Nephron progenitor cell (in vitro differentiated cells): ENCODE data around the gene CSMD2.

Source experiments
- DNase-seq: peaks from one replicate; pipeline ENCODE4 v3.0.0; 2021
- H3K27ac Mint-ChIP-seq: 2 replicates; pipeline ENCODE4 v1.8.0; 2021; ENCODE audit warnings: mild to moderate bottlenecking, moderate library complexity, mixed read lengths
- H3K27me3 Mint-ChIP-seq: 2 replicates; pipeline ENCODE4 v1.8.0; 2021; ENCODE audit warnings: mild to moderate bottlenecking, low read depth, mixed read lengths; ENCODE audit not compliant: poor library complexity
- H3K36me3 Mint-ChIP-seq: 2 replicates; pipeline ENCODE4 v1.8.0; 2021; ENCODE audit warnings: low read depth, mixed read lengths
- H3K4me1 Mint-ChIP-seq: 2 replicates; pipeline ENCODE4 v1.8.0; 2021; ENCODE audit warnings: mixed read lengths
- H3K4me3 Mint-ChIP-seq: 2 replicates; pipeline ENCODE4 v1.8.0; 2021; ENCODE audit warnings: mild to moderate bottlenecking, moderate library complexity, mixed read lengths
- H3K9me3 Mint-ChIP-seq: 2 replicates; pipeline ENCODE4 v1.8.0; 2021; ENCODE audit warnings: mild to moderate bottlenecking, moderate library complexity, mixed read lengths
- TF ChIP-seq, protein P1 (sequence below): fragments of 200-600 bp; sonication (generic); IDR thresholded peaks from 2 replicates; pipeline ENCODE4 v1.5.0; 2021; ENCODE audit warnings: antibody characterized with exemption

CSMD2 gene

DNA sequence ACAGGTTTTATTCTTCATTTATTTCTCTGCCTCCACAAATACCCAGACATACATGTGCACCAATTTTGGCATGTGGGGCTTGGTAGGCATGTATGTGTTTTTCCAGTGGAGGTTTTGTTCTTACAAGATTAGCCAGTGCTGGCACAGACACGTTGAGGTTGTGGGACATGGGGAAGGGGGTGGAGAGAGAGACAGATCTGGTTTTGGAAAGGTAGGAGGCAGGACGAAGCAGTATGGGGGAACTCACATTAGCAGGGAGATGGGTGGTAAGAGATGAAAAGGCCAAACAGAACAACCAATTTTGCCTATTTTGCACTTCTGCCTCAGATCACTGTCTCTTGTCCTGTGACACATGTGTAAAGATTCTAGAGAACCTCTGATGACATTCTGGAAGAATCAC lies 467.2 kb downstream of the CSMD2 start:
- TF ChIP-seq, protein P1, sequence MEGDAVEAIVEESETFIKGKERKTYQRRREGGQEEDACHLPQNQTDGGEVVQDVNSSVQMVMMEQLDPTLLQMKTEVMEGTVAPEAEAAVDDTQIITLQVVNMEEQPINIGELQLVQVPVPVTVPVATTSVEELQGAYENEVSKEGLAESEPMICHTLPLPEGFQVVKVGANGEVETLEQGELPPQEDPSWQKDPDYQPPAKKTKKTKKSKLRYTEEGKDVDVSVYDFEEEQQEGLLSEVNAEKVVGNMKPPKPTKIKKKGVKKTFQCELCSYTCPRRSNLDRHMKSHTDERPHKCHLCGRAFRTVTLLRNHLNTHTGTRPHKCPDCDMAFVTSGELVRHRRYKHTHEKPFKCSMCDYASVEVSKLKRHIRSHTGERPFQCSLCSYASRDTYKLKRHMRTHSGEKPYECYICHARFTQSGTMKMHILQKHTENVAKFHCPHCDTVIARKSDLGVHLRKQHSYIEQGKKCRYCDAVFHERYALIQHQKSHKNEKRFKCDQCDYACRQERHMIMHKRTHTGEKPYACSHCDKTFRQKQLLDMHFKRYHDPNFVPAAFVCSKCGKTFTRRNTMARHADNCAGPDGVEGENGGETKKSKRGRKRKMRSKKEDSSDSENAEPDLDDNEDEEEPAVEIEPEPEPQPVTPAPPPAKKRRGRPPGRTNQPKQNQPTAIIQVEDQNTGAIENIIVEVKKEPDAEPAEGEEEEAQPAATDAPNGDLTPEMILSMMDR: no peak
- Mint-ChIP-seq H3K4me1 (no peaks in the 10 kb centered on the region), H3K9me3 (peaks cover 4% of the 10 kb centered on the region), H3K4me3 (no peak overlapping the region), H3K27ac (no peak overlapping the region), H3K27me3 (peaks cover 12% of the 10 kb centered on the region), H3K36me3 (no peaks in the 10 kb centered on the region)
- no peak for DNase-seq

DNA sequence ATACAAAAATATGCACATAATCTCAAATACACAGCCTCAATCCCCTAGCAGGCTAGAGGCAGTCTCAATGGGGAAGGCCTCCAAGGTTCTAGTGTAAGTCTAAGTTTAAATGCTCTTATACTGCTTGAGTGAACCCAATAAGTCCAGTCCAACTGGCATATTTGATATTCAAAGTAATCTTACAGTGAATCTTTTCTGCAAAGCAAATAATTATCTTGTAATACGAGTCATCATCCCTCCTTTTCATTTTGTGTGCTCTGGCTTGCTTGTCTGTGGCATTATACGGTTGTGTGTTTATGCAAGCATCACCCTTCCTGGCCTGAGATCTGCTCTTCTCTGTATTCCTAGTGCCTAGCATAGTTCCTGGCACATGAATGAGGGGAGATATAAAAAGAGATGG lies 468.1 kb downstream of the CSMD2 start:
- Mint-ChIP-seq H3K36me3 (no peaks in the 10 kb centered on the region), H3K4me3 (no peak overlapping the region), H3K27ac (no peak overlapping the region), H3K4me1 (no peaks in the 10 kb centered on the region), H3K27me3 (peaks cover 12% of the 10 kb centered on the region), H3K9me3 (peaks cover 3% of the 10 kb centered on the region)
- TF ChIP-seq, protein P1: no peak
- DNase-seq: no peak

DNA sequence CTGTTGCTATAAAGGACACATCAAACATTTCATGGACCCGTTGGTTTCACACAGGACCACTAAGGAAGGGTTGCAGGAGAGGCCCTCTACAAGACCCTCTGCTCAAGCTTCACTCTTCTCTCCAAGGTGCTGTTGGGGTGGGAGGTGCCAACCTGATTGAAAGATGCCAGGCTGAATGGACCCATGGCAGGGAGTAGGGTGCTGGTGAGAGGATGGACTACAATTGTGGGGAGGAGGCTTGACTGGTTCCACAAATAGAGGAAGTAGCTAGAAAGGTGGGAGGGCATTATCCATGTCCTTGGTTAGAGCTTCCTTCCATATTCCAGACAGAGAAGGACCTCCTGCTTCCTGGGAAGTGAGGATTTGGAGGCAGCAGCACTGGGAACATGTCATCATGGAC lies 468.7 kb downstream of the CSMD2 start:
- Mint-ChIP-seq H3K9me3 (no peaks in the 10 kb centered on the region), H3K27me3 (peaks cover 12% of the 10 kb centered on the region), H3K36me3 (no peaks in the 10 kb centered on the region), H3K4me3 (no peak overlapping the region), H3K4me1 (no peaks in the 10 kb centered on the region), H3K27ac (no peak overlapping the region)
- TF ChIP-seq, protein P1: no peak
- DNase-seq: no peak

DNA sequence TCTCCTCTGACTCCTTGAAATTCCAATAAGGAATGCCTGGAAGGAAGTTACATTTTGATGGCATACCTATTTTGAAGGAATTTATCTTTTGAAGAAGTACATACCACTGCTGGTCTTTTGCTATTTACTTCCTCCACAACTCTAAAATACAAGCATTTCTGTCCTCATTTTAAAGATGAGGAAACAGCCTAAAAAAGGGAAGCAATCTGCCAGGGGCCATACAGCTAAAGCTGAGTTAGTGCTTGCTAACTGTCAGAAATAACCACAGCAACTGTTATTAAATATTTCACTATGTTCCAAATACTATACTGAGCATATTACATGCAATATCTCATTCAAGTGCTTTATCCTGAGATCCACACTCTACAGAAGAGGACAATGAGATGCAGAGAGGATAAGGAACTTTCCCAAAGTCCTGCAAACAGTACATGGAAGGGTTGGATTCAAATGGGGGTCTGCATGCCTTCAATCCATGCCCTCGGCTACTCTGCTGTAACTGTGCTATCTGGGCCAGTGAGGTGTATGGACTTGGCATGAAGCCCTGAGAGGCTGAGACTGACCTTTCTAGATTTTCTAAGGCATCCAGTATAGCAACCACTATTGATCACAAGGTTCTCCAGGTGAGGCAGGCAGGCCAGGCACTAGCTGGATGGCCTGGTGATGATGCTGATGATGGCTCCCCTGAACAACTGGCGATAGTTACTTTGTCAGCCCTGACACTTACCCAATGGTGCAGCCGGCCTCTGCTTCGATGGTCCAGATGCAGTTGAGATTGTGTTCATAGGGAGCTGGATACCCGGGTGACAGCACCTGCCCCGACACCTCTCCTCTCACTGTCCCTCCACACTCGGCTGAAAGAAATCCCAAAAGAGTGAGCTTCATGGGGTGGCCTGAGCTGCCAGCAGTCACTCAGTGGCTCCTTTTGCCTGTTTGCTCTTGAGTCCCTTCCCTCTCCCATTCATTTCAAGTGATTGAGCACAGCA lies 472.5 kb downstream of the CSMD2 start:
- Mint-ChIP-seq H3K27me3 (peaks cover 15% of the 10 kb centered on the region), H3K4me3 (no peak overlapping the region), H3K36me3 (no peaks in the 10 kb centered on the region), H3K9me3 (no peaks in the 10 kb centered on the region), H3K4me1 (no peaks in the 10 kb centered on the region), H3K27ac (no peak overlapping the region)
- no peak for DNase-seq
- TF ChIP-seq, protein P1: no peak

DNA sequence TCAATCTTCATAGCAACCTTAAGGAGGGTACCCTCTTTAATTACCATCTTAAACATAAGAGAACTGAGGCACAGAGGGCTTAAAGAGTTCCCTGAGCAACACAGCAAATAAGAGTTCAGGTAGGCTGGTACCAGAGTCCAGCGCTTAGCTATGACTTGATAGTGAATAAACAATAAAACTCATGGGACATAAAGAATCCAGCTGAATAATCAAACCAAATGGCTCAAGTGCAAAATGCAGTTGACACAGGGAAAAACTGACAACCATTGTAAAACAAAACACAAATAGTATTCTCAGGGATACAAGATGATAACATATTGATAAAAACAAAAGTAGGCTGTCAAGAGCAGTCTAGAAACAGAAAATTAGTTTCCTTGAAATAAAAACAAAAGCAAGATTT lies 478.0 kb downstream of the CSMD2 start:
- H3K9me3 Mint-ChIP-seq: no peaks in the 10 kb centered on the region
- H3K4me1 Mint-ChIP-seq: no peaks in the 10 kb centered on the region
- peaks cover 14% of the 10 kb centered on the region for H3K27me3 Mint-ChIP-seq
- H3K27ac Mint-ChIP-seq: no peak overlapping the region
- DNase-seq: no peak
- no peak overlapping the region for H3K4me3 Mint-ChIP-seq
- H3K36me3 Mint-ChIP-seq: no peaks in the 10 kb centered on the region
- TF ChIP-seq, protein P1: no peak

DNA sequence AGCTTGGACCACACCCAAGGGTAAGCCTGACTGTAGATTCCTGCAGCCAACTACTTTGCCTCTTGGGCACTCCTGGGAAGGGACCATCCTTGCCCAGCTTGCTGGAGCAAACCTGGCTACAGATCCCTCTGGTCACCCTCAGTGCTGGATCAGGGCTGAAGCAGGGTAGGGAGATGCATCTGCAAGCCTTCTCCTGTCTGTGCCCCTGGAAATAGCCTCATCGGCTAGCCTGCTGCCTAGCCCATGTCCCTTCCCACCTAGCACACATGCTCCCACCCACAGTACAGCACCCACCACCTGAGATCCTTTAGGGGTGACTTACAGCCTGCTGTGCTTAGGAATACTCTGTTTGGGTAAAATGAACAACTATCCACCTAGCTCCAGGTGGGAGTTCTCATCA lies 478.5 kb downstream of the CSMD2 start:
- Mint-ChIP-seq H3K27ac (no peak overlapping the region), H3K9me3 (no peaks in the 10 kb centered on the region), H3K4me3 (no peak overlapping the region), H3K36me3 (no peaks in the 10 kb centered on the region), H3K4me1 (no peaks in the 10 kb centered on the region), H3K27me3 (peaks cover 14% of the 10 kb centered on the region)
- DNase-seq: no peak
- TF ChIP-seq, protein P1: no peak
